ENCODE results near the gene FCAR.

The FCAR gene

DNA sequence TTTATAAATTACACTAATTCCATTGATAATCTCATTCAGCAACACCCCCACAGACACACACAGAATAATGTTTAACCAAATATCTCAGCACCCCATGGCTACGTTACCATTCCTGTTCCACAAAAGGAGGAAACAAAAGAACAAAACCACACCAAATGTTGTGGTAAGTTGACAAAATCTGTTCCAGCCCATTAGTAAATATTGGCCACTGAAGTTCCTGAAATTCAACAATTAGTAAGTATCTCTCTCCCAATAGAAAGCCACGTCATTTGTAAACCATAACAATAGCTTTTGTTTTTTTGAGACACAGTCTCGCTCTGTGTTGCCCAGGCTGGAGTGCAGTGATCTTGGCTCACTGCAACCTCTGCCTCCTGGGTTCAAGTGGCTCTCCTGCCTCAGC lies 2.3 kb upstream of the FCAR start:
- no peaks in the 10 kb centered on the region for H4K20me1 ChIP-seq (ENCODE audit: insufficient read depth, low read length)
- peaks cover 27% of the 10 kb centered on the region for H3K27me3 ChIP-seq (ENCODE audit: low read depth, low read length)
- no peaks in the 10 kb centered on the region for H3K9me3 ChIP-seq (ENCODE audit: insufficient read depth, low read length)
- H3K4me1 ChIP-seq (ENCODE audit: low read length) = peaks cover 6% of the 10 kb centered on the region
- no peak overlapping the region for H3K4me3 ChIP-seq (ENCODE audit: low read length)
- H3K27ac ChIP-seq (ENCODE audit: low read length) = no peak overlapping the region
- H3K4me2 ChIP-seq (ENCODE audit: low read length) = no peak overlapping the region
- no peak overlapping the region for H3K9ac ChIP-seq (ENCODE audit: low read length)
- no peaks in the 10 kb centered on the region for H3K79me2 ChIP-seq (ENCODE audit: low read length)
- TF ChIP-seq EZH2phosphoT487 (IDR thresholded peaks at IDR 0.05; ENCODE audit: low read depth) = no peak
- TF ChIP-seq, protein P1, sequence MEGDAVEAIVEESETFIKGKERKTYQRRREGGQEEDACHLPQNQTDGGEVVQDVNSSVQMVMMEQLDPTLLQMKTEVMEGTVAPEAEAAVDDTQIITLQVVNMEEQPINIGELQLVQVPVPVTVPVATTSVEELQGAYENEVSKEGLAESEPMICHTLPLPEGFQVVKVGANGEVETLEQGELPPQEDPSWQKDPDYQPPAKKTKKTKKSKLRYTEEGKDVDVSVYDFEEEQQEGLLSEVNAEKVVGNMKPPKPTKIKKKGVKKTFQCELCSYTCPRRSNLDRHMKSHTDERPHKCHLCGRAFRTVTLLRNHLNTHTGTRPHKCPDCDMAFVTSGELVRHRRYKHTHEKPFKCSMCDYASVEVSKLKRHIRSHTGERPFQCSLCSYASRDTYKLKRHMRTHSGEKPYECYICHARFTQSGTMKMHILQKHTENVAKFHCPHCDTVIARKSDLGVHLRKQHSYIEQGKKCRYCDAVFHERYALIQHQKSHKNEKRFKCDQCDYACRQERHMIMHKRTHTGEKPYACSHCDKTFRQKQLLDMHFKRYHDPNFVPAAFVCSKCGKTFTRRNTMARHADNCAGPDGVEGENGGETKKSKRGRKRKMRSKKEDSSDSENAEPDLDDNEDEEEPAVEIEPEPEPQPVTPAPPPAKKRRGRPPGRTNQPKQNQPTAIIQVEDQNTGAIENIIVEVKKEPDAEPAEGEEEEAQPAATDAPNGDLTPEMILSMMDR (IDR thresholded peaks at IDR 0.05; ENCODE audit: low read depth, low read length) = no peak
- H2AFZ ChIP-seq (ENCODE audit: low read depth, low read length) = no peak overlapping the region
- H3K36me3 ChIP-seq (replicated peaks; ENCODE audit: low read depth, low read length) = no peaks in the 10 kb centered on the region

DNA sequence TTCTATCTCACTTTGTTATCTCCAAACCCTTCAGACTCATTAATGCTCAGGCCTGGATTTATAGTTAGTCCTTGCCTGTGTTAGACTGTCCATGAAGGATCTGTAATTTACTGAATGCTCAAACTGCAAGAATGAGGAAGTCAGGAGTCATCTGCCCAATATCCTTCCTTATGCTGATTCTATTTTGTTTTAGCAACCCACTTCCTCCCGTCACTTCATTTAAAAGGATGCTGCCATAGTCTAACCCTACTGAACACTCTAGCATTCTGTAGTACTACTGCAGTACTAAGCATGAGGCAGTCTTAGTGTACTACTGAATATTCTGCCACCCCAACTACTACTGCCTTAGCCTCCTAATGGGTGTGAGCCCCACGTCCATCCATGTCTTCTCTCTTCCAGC lies 1.5 kb downstream of the FCAR start:
- H3K4me1 ChIP-seq (ENCODE audit: low read length) = peaks cover 6% of the 10 kb centered on the region
- no peak overlapping the region for H3K4me2 ChIP-seq (ENCODE audit: low read length)
- no peak overlapping the region for H3K27ac ChIP-seq (ENCODE audit: low read length)
- H4K20me1 ChIP-seq (ENCODE audit: insufficient read depth, low read length) = no peaks in the 10 kb centered on the region
- no peaks in the 10 kb centered on the region for H3K9me3 ChIP-seq (ENCODE audit: insufficient read depth, low read length)
- TF ChIP-seq EZH2phosphoT487 (IDR thresholded peaks at IDR 0.05; ENCODE audit: low read depth) = no peak
- TF ChIP-seq, protein P1 (IDR thresholded peaks at IDR 0.05; ENCODE audit: low read depth, low read length) = no peak
- H2AFZ ChIP-seq (ENCODE audit: low read depth, low read length) = no peak overlapping the region
- H3K4me3 ChIP-seq (ENCODE audit: low read length) = no peak overlapping the region
- H3K36me3 ChIP-seq (replicated peaks; ENCODE audit: low read depth, low read length) = no peaks in the 10 kb centered on the region
- no peak overlapping the region for H3K9ac ChIP-seq (ENCODE audit: low read length)
- H3K27me3 ChIP-seq (ENCODE audit: low read depth, low read length) = peaks cover 48% of the 10 kb centered on the region
- H3K79me2 ChIP-seq (ENCODE audit: low read length) = no peaks in the 10 kb centered on the region

GRCh38 chr19:54877471-54877870 lies 3.4 kb downstream of the FCAR start:
- no peaks in the 10 kb centered on the region for H3K9me3 ChIP-seq (ENCODE audit: insufficient read depth, low read length)
- H3K36me3 ChIP-seq (replicated peaks; ENCODE audit: low read depth, low read length) = no peaks in the 10 kb centered on the region
- peaks cover 10% of the 10 kb centered on the region for H3K4me1 ChIP-seq (ENCODE audit: low read length)
- TF ChIP-seq, protein P1 (IDR thresholded peaks at IDR 0.05; ENCODE audit: low read depth, low read length) = no peak
- TF ChIP-seq EZH2phosphoT487 (IDR thresholded peaks at IDR 0.05; ENCODE audit: low read depth) = no peak
- H3K79me2 ChIP-seq (ENCODE audit: low read length) = no peaks in the 10 kb centered on the region
- no peak overlapping the region for H3K4me2 ChIP-seq (ENCODE audit: low read length)
- H2AFZ ChIP-seq (ENCODE audit: low read depth, low read length) = no peak overlapping the region
- H4K20me1 ChIP-seq (ENCODE audit: insufficient read depth, low read length) = no peaks in the 10 kb centered on the region
- H3K9ac ChIP-seq (ENCODE audit: low read length) = no peak overlapping the region
- H3K27me3 ChIP-seq (ENCODE audit: low read depth, low read length) = peaks cover 47% of the 10 kb centered on the region
- H3K27ac ChIP-seq (ENCODE audit: low read length) = no peak overlapping the region
- no peak overlapping the region for H3K4me3 ChIP-seq (ENCODE audit: low read length)

DNA sequence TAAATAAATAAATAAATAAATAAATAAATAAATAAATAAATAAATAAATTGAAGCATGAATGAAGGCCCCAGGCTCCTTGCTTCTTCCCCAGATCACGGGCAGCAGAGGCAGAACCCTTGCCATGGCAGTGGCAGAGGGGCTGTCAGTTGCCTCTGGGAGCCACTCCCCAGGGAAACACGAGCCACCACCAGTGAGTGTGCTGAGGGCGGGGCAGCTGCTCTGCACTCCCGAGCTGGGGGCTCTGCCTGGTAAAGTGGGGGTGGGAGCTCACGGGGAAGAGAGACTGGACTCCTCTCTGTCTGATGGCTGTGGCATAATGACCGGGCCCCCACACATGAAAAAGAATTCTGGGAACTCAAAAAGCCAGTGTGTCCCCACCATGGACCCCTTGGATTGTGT lies 7.8 kb downstream of the FCAR start:
- H3K4me3 ChIP-seq (ENCODE audit: low read length) = no peak overlapping the region
- peaks cover 25% of the 10 kb centered on the region for H3K27me3 ChIP-seq (ENCODE audit: low read depth, low read length)
- H3K9ac ChIP-seq (ENCODE audit: low read length) = no peak overlapping the region
- H3K9me3 ChIP-seq (ENCODE audit: insufficient read depth, low read length) = no peaks in the 10 kb centered on the region
- TF ChIP-seq, protein P1 (IDR thresholded peaks at IDR 0.05; ENCODE audit: low read depth, low read length) = no peak
- no peak for TF ChIP-seq EZH2phosphoT487 (IDR thresholded peaks at IDR 0.05; ENCODE audit: low read depth)
- H3K4me2 ChIP-seq (ENCODE audit: low read length) = peak overlapping the region; percentile 24; the same call in 1 of the 2 replicates
- no peaks in the 10 kb centered on the region for H4K20me1 ChIP-seq (ENCODE audit: insufficient read depth, low read length)
- no peaks in the 10 kb centered on the region for H3K79me2 ChIP-seq (ENCODE audit: low read length)
- no peak overlapping the region for H3K27ac ChIP-seq (ENCODE audit: low read length)
- no peak overlapping the region for H2AFZ ChIP-seq (ENCODE audit: low read depth, low read length)
- no peaks in the 10 kb centered on the region for H3K36me3 ChIP-seq (replicated peaks; ENCODE audit: low read depth, low read length)
- H3K4me1 ChIP-seq (ENCODE audit: low read length) = peaks cover 13% of the 10 kb centered on the region

Measured in OCI-LY3 (cell line).